K562 (cell line): Measurements from ENCODE around the gene CCL16. TPM values are rescaled to one million over a fixed set of nuclear protein-coding genes. Genes with fewer than 3 reads are reported as not detected.

ENCODE experiments used
- ATAC-seq: fragments of 200-7000 bp; cut with Tn5 transposase; 3 replicates; pipeline ENCODE4 v1.9.1; 2020; ENCODE audit warnings: moderate library complexity
- BruUV-seq: library from RNA; stranded (reverse); fragments of 400-500 nt; replicated peaks from 2 replicates; lab custom pipeline; 2021; lab: Mats Ljungman, UMichigan
- CTCF ChIA-PET: fragments of 300-600 bp; formaldehyde crosslinking; extraction: SDS; loops from one replicate; lab custom pipeline; 2021; ENCODE audit warnings: low intra/inter-chr PET ratio; lab: Yijun Ruan, JAX
- POLR2A ChIA-PET: fragments of 300-600, 350-650 bp; sonication (Branson Sonifier 250); formaldehyde crosslinking; extraction: SDS; loops from one replicate; lab custom pipeline; 2021; ENCODE audit warnings: antibody characterized with exemption, inconsistent platforms; lab: Yijun Ruan, JAX
- DNase-seq, 4 experiments: peaks; one replicate each; pipeline versions ENCODE4 v3.0.0 to v3.0.0-alpha.2; 2011 to 2018; ENCODE audit warnings: low spot score in 3 of 4, mixed read lengths in 3 of 4; ENCODE audit errors: extremely low read depth in 1 of 4
- FAIRE-seq: peaks from 2 replicates; lab custom pipeline; 2011; peaks lifted over from hg19 to GRCh38; lab: Jason Lieb, UNC
- H2AFZ ChIP-seq: 2 replicates; pipeline ENCODE4 v1.6.0; 2011; ENCODE audit warnings: low read depth, low read length, control low read depth, inconsistent platforms
- H3K27ac ChIP-seq: fragments of 200-600 bp; 3 replicates; pipeline ENCODE4 v1.8.0; 2011; ENCODE audit warnings: low read depth, mild to moderate bottlenecking, control low read depth, inconsistent platforms, low read length, moderate library complexity, mixed read lengths; ENCODE audit errors: extremely low read depth
- H3K27me3 ChIP-seq, 2 experiments: fragments of 300-600 bp in 1 of 2; 2 replicates in 1 of 2; 3 replicates in 1 of 2; pipeline versions ENCODE4 v1.6.0 to v1.8.0; 2011; ENCODE audit warnings: inconsistent platforms in 2 of 2, low read length in 2 of 2, mild to moderate bottlenecking in 1 of 2, mixed read lengths in 1 of 2, moderate library complexity in 1 of 2; ENCODE audit not compliant: control insufficient read depth in 2 of 2, insufficient read depth in 2 of 2
- H3K36me3 ChIP-seq: fragments of 300-600 bp; 3 replicates; pipeline ENCODE4 v1.8.0; 2011; ENCODE audit warnings: mild to moderate bottlenecking, low read length, inconsistent platforms; ENCODE audit not compliant: control insufficient read depth, insufficient read depth
- H3K4me1 ChIP-seq, 2 experiments: fragments of 200-600 bp in 1 of 2; replicated peaks in 1 of 2; 2 replicates in 1 of 2; 3 replicates in 1 of 2; pipeline versions ENCODE4 v1.5.1 to v1.8.0; 2011; ENCODE audit warnings: inconsistent platforms in 2 of 2, low read length in 2 of 2, mild to moderate bottlenecking in 1 of 2, mixed read lengths in 1 of 2, moderate library complexity in 1 of 2; ENCODE audit not compliant: control insufficient read depth in 2 of 2, insufficient read depth in 2 of 2
- H3K4me2 ChIP-seq: 2 replicates; pipeline ENCODE4 v1.6.1; 2011; ENCODE audit warnings: low read length, control low read depth, inconsistent platforms, mixed read lengths; ENCODE audit not compliant: insufficient read depth
- H3K4me3 ChIP-seq: fragments of 200-600 bp; sonication (generic), shearing (Covaris generic); 2 replicates; pipeline ENCODE4 v1.5.1; 2016; ENCODE audit warnings: control low read depth, inconsistent platforms
- H3K79me2 ChIP-seq: fragments of 200-600 bp; 3 replicates; pipeline ENCODE4 v1.8.0; 2011; ENCODE audit warnings: low read length, inconsistent platforms; ENCODE audit not compliant: control insufficient read depth, insufficient read depth
- H3K9ac ChIP-seq, 2 experiments: 2 replicates each; pipeline versions ENCODE4 v1.6.0 to v1.6.1; 2011; ENCODE audit warnings: low read depth in 2 of 2, low read length in 2 of 2, control low read depth in 1 of 2, inconsistent platforms in 1 of 2, mild to moderate bottlenecking in 1 of 2, mixed read lengths in 1 of 2; ENCODE audit not compliant: insufficient read depth in 1 of 2
- H3K9me1 ChIP-seq: one replicate; pipeline ENCODE4 v1.6.0; 2011; ENCODE audit warnings: inconsistent platforms, mild to moderate bottlenecking, low read length, moderate library complexity; ENCODE audit not compliant: control insufficient read depth, insufficient read depth
- H3K9me3 ChIP-seq: replicated peaks from 2 replicates; pipeline ENCODE4 v1.5.1; 2011; ENCODE audit warnings: low read depth, low read length, inconsistent platforms; ENCODE audit not compliant: control insufficient read depth, insufficient read depth
- H4K20me1 ChIP-seq: replicated peaks from 2 replicates; pipeline ENCODE4 v1.6.1; 2011; ENCODE audit warnings: low read length, inconsistent platforms, mixed read lengths; ENCODE audit not compliant: control insufficient read depth, insufficient read depth
- CTCF ChIP-seq, 3 experiments: IDR thresholded peaks in 2 of 3; conservative IDR thresholded peaks in 1 of 3; 2 replicates each; pipeline ENCODE4 v1.5.1; 2011 to 2012; ENCODE audit warnings: low read length in 3 of 3, mild to moderate bottlenecking in 3 of 3, control low read depth in 2 of 3, improper control_type of control experiment in 1 of 3, inconsistent platforms in 1 of 3, low read depth in 1 of 3, mixed read lengths in 1 of 3, moderate library complexity in 1 of 3; ENCODE audit not compliant: insufficient read depth in 2 of 3
- NCOA1 ChIP-seq: fragments of 450-650 bp; IDR thresholded peaks from 2 replicates; pipeline ENCODE4 v1.6.1; 2016; ENCODE audit warnings: low read depth
- NFXL1 ChIP-seq: fragments of 450-650 bp; formaldehyde crosslinking; IDR thresholded peaks from 2 replicates; pipeline ENCODE4 v1.4.0; 2021; ENCODE audit warnings: mild to moderate bottlenecking
- PYGO2 ChIP-seq: fragments of 450-650 bp; IDR thresholded peaks from 2 replicates; pipeline ENCODE4 v1.6.1; 2016; ENCODE audit warnings: mild to moderate bottlenecking, missing genetic modification characterization, moderate library complexity, missing compliant biosample characterization
- SUPT5H ChIP-seq: fragments of 450-650 bp; IDR thresholded peaks from 2 replicates; pipeline ENCODE4 v1.6.1; 2016
- WGBS: fragments of 100-300 bp; shearing (Covaris generic); methylation state at CpG from one replicate; pipeline ENCODE4 v1.1.6; 2016; ENCODE audit warnings: low coverage, mixed read lengths; ENCODE audit not compliant: insufficient coverage; ENCODE audit errors: missing lambda C conversion rate; 5-methylcytosine and 5-hydroxymethylcytosine counted together
- in situ Hi-C: fragments of 300-500 bp; cut with MboI; formaldehyde crosslinking; loops from 4 replicates; pipeline ENCODE4 v1.15.0; 2018; ENCODE audit warnings: inconsistent platforms, mixed read lengths
- intact Hi-C: fragments of 100-400 bp; cut with micrococcal nuclease; formaldehyde crosslinking; loops from 2 replicates; pipeline ENCODE4 v1.14.2; 2022
- polyA plus RNA-seq, 8 experiments: library from polyadenylated mRNA; depleted of rRNA in 4 of 8; stranded (reverse) in 5 of 8; unstranded in 3 of 8; fragments of >200 nt; fragmentation: Nextera tagmentation in 2 of 8; fragmentation: Illumina TruSeq in 1 of 8; extraction: Ambion mirVana in 2 of 8; extraction: Trizol in 1 of 8; gene quantifications; 2 replicates each; pipeline versions ENCODE4 v1.2.1 to v1.2.3, GENCODE V29; 2011 to 2014; ENCODE audit warnings: inconsistent platforms in 1 of 8, missing spikeins in 1 of 8
- total RNA-seq, 7 experiments: library from RNA; depleted of rRNA in 6 of 7; stranded (reverse); fragments of >200 nt in 6 of 7; fragmentation: Illumina TruSeq in 2 of 7; extraction: Trizol in 2 of 7; gene quantifications; 2 replicates each; pipeline versions ENCODE4 v1.2.1 to v1.2.3, GENCODE V29; 2011 to 2021; ENCODE audit warnings: low replicate concordance in 1 of 7
- TF ChIP-seq, protein P1 (sequence below): sonication (generic); formaldehyde crosslinking; IDR thresholded peaks from 2 replicates; pipeline ENCODE4 v1.8.0; 2022; ENCODE audit warnings: mild to moderate bottlenecking, missing genetic modification reagents
- TF ChIP-seq, protein P2 (sequence below): sonication (generic); formaldehyde crosslinking; IDR thresholded peaks from 2 replicates; pipeline ENCODE4 v1.8.1; 2022; ENCODE audit warnings: missing genetic modification reagents
- TF ChIP-seq, protein P3 (sequence below): sonication (generic); formaldehyde crosslinking; IDR thresholded peaks from 2 replicates; pipeline ENCODE4 v1.4.0; 2020; ENCODE audit warnings: mild to moderate bottlenecking, missing genetic modification reagents

CCL16 gene
- total and polyA plus RNA-seq, 9 of the 15 experiments (the other 6 are each of a cell fraction or from before 2014, with no cell fraction given), result not detected

DNA sequence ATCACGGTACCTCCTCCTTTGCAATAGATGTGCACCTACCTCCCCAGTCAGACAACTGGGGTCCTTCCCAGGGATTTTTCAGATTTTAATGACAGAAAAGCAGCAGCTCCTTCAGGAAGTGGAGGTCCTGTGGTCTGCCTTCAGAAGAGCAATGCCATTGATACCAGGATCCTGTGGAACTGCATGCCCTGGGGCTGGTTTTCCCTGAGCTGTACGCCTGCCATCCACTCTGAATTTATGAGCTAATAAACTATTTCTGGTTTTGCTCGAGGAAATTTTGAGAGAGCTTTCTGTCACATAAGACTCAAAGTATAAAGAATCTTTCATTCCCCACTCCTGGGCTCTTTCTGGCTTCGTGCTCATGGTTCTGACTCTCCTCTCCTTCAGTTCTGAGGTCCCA lies 46.5 kb upstream of the CCL16 start:
- WGBS, result 6% methylated on average over 4 of the region's 4 CpGs
- peaks cover 3 to 5% of the 10 kb centered on the region in 2 experiments; a peak in 3 of 5 replicates for H3K27me3 ChIP-seq
- intact Hi-C loops, result no loop called here
- CTCF ChIA-PET, result no interaction called here
- no peak overlapping the region for H3K27ac ChIP-seq
- DNase-seq (no peak), ATAC-seq (no peak), FAIRE-seq (no peak)
- H2AFZ ChIP-seq, result no peak overlapping the region
- H3K36me3 ChIP-seq, result no peaks in the 10 kb centered on the region
- no peaks in the 10 kb centered on the region for H3K79me2 ChIP-seq
- no peaks in the 10 kb centered on the region for H3K4me1 ChIP-seq
- H3K9me1 ChIP-seq, result no peaks in the 10 kb centered on the region
- H4K20me1 ChIP-seq, result no peaks in the 10 kb centered on the region
- H3K4me2 ChIP-seq, result no peak overlapping the region
- no peak for TF ChIP-seq NCOA1
- no peak for TF ChIP-seq SUPT5H
- TF ChIP-seq CTCF (IDR thresholded peaks at IDR 0.05 in 2 of 3, conservative IDR thresholded peaks at IDR 0.05 in 1 of 3; ENCODE audit: insufficient read depth in 2 of 3, low read depth in 1 of 3, low read length in 3 of 3), result no peak
- TF ChIP-seq PYGO2 (tag), result no peak
- TF ChIP-seq NFXL1, result no peak
- TF ChIP-seq, protein P1, sequence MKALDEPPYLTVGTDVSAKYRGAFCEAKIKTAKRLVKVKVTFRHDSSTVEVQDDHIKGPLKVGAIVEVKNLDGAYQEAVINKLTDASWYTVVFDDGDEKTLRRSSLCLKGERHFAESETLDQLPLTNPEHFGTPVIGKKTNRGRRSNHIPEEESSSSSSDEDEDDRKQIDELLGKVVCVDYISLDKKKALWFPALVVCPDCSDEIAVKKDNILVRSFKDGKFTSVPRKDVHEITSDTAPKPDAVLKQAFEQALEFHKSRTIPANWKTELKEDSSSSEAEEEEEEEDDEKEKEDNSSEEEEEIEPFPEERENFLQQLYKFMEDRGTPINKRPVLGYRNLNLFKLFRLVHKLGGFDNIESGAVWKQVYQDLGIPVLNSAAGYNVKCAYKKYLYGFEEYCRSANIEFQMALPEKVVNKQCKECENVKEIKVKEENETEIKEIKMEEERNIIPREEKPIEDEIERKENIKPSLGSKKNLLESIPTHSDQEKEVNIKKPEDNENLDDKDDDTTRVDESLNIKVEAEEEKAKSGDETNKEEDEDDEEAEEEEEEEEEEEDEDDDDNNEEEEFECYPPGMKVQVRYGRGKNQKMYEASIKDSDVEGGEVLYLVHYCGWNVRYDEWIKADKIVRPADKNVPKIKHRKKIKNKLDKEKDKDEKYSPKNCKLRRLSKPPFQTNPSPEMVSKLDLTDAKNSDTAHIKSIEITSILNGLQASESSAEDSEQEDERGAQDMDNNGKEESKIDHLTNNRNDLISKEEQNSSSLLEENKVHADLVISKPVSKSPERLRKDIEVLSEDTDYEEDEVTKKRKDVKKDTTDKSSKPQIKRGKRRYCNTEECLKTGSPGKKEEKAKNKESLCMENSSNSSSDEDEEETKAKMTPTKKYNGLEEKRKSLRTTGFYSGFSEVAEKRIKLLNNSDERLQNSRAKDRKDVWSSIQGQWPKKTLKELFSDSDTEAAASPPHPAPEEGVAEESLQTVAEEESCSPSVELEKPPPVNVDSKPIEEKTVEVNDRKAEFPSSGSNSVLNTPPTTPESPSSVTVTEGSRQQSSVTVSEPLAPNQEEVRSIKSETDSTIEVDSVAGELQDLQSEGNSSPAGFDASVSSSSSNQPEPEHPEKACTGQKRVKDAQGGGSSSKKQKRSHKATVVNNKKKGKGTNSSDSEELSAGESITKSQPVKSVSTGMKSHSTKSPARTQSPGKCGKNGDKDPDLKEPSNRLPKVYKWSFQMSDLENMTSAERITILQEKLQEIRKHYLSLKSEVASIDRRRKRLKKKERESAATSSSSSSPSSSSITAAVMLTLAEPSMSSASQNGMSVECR (CRISPR knock-in tag), result no peak
- TF ChIP-seq, protein P2, sequence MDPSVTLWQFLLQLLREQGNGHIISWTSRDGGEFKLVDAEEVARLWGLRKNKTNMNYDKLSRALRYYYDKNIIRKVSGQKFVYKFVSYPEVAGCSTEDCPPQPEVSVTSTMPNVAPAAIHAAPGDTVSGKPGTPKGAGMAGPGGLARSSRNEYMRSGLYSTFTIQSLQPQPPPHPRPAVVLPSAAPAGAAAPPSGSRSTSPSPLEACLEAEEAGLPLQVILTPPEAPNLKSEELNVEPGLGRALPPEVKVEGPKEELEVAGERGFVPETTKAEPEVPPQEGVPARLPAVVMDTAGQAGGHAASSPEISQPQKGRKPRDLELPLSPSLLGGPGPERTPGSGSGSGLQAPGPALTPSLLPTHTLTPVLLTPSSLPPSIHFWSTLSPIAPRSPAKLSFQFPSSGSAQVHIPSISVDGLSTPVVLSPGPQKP (CRISPR knock-in tag), result no peak
- TF ChIP-seq, protein P3, sequence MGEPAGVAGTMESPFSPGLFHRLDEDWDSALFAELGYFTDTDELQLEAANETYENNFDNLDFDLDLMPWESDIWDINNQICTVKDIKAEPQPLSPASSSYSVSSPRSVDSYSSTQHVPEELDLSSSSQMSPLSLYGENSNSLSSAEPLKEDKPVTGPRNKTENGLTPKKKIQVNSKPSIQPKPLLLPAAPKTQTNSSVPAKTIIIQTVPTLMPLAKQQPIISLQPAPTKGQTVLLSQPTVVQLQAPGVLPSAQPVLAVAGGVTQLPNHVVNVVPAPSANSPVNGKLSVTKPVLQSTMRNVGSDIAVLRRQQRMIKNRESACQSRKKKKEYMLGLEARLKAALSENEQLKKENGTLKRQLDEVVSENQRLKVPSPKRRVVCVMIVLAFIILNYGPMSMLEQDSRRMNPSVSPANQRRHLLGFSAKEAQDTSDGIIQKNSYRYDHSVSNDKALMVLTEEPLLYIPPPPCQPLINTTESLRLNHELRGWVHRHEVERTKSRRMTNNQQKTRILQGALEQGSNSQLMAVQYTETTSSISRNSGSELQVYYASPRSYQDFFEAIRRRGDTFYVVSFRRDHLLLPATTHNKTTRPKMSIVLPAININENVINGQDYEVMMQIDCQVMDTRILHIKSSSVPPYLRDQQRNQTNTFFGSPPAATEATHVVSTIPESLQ (CRISPR knock-in tag), result no peak
- in situ Hi-C loops, result no loop called here
- BruUV-seq, result no TSS peak
- H3K9ac ChIP-seq, result no peak overlapping the region
- H3K9me3 ChIP-seq, result no peaks in the 10 kb centered on the region
- no peak overlapping the region for H3K4me3 ChIP-seq
- POLR2A ChIA-PET, result interaction anchor here (0.6 kb wide), 1 partner anchor 18 kb away, joined by 3 read pairs; no protein-coding TSS in a partner anchor
